Fibroblast of lung (primary cell): ENCODE measurements around the gene TRAPPC2L. TPM values are rescaled to one million over a fixed set of nuclear protein-coding genes. Genes with fewer than 3 reads are reported as not detected.

ENCODE experiments used
- DNase-seq, 2 donors: peaks; one replicate each; pipeline versions ENCODE4 v3.0.0 to v3.0.0-alpha.2; 2010; ENCODE audit warnings: low read depth in 2 of 2
- H2AFZ ChIP-seq: 2 replicates; pipeline ENCODE4 v1.5.1; 2012; ENCODE audit warnings: low read length, control low read depth, inconsistent platforms
- H3K27ac ChIP-seq: 2 replicates; pipeline ENCODE4 v1.5.1; 2011; ENCODE audit warnings: low read length, control low read depth; ENCODE audit not compliant: insufficient read depth
- H3K27me3 ChIP-seq: 2 replicates; pipeline ENCODE4 v1.5.1; 2011; ENCODE audit warnings: mild to moderate bottlenecking, low read length; ENCODE audit not compliant: control insufficient read depth, insufficient read depth
- H3K36me3 ChIP-seq: 2 replicates; pipeline ENCODE4 v1.5.1; 2011; ENCODE audit warnings: low read length; ENCODE audit not compliant: control insufficient read depth, insufficient read depth
- H3K4me1 ChIP-seq: 2 replicates; pipeline ENCODE4 v1.5.1; 2011; ENCODE audit warnings: low read length; ENCODE audit not compliant: control insufficient read depth, insufficient read depth; ENCODE audit errors: extremely low read depth
- H3K4me2 ChIP-seq: 2 replicates; pipeline ENCODE4 v1.5.1; 2011; ENCODE audit warnings: low read length, control low read depth; ENCODE audit not compliant: insufficient read depth; ENCODE audit errors: extremely low read depth
- H3K4me3 ChIP-seq, 4 experiments: fragments of 200-600 bp in 1 of 4; sonication (generic) in 1 of 4; replicated peaks in 1 of 4; 2 replicates each; pipeline ENCODE4 v1.5.1; 2011 to 2016; ENCODE audit warnings: low read length in 4 of 4, low read depth in 3 of 4, mild to moderate bottlenecking in 3 of 4, control low read depth in 2 of 4, inconsistent platforms in 1 of 4, mixed read lengths in 1 of 4; ENCODE audit not compliant: insufficient read depth in 1 of 4; ENCODE audit errors: control extremely low read depth in 1 of 4
- H3K79me2 ChIP-seq: 2 replicates; pipeline ENCODE4 v1.5.1; 2012; ENCODE audit warnings: mild to moderate bottlenecking, low read length, inconsistent platforms; ENCODE audit not compliant: control insufficient read depth, insufficient read depth
- H3K9ac ChIP-seq: 2 replicates; pipeline ENCODE4 v1.5.1; 2011; ENCODE audit warnings: mild to moderate bottlenecking, low read length, control low read depth; ENCODE audit not compliant: insufficient read depth
- H3K9me3 ChIP-seq: 2 replicates; pipeline ENCODE4 v1.5.1; 2012; ENCODE audit warnings: low read depth, low read length; ENCODE audit not compliant: control insufficient read depth, insufficient read depth
- H4K20me1 ChIP-seq: 2 replicates; pipeline ENCODE4 v1.5.1; 2011; ENCODE audit warnings: low read length; ENCODE audit not compliant: control insufficient read depth, insufficient read depth; ENCODE audit errors: extremely low read depth
- EZH2 ChIP-seq: IDR thresholded peaks from 2 replicates; pipeline ENCODE4 v1.5.1; 2012; ENCODE audit warnings: low read length, control low read depth, mild to moderate bottlenecking; ENCODE audit errors: missing control alignments
- polyA plus RNA-seq, 2 donors: library from polyadenylated mRNA; depleted of rRNA in 1 of 2; stranded (reverse) in 1 of 2; unstranded in 1 of 2; fragments of >200 nt; gene quantifications; 2 replicates each; pipeline ENCODE4 v1.2.1, GENCODE V29; 2011 to 2012; ENCODE audit warnings: missing spikeins in 1 of 2
- total RNA-seq: library from RNA; depleted of rRNA; stranded (reverse); fragments of >200 nt; gene quantifications from 2 replicates; pipeline ENCODE4 v1.2.1, GENCODE V29; 2014
- TF ChIP-seq, protein P1 (sequence below), 2 donors: IDR thresholded peaks in 1 of 2; conservative IDR thresholded peaks in 1 of 2; 1 replicate in 1 of 2; 2 replicates in 1 of 2; pipeline ENCODE4 v1.5.1; 2011 to 2012; ENCODE audit warnings: low read length in 2 of 2, control low read depth in 1 of 2, inconsistent platforms in 1 of 2, low read depth in 1 of 2, mild to moderate bottlenecking in 1 of 2

The TRAPPC2L gene
- total and polyA plus RNA-seq, 2 donors (not counting 1 experiment from before 2014, with no cell fraction given) = 47.7 to 63.7 TPM

DNA sequence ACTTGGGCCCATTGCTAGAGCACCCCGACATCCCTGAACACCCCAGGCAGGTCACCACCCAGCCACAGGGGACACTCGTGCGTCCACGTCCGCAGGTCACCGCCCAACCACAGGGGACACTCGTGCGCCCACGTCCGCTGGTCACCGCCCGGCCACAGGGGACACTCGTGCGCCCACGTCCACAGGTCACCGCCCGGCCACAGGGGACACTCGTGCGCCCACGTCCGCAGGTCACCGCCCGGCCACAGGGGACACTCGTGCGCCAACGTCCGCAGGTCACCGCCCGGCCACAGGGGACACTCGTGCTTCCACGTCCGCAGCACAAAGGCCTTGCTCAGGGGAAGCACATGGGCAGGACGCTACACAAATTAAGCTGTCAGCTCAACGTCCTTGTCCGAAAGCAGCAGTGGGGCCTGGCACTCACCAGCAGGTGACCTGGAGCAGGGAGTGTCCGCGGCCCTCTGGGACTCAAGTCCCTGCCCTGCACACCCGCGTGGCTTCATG, 17.8 kb upstream of the TRAPPC2L start:
- TF ChIP-seq, protein P1, sequence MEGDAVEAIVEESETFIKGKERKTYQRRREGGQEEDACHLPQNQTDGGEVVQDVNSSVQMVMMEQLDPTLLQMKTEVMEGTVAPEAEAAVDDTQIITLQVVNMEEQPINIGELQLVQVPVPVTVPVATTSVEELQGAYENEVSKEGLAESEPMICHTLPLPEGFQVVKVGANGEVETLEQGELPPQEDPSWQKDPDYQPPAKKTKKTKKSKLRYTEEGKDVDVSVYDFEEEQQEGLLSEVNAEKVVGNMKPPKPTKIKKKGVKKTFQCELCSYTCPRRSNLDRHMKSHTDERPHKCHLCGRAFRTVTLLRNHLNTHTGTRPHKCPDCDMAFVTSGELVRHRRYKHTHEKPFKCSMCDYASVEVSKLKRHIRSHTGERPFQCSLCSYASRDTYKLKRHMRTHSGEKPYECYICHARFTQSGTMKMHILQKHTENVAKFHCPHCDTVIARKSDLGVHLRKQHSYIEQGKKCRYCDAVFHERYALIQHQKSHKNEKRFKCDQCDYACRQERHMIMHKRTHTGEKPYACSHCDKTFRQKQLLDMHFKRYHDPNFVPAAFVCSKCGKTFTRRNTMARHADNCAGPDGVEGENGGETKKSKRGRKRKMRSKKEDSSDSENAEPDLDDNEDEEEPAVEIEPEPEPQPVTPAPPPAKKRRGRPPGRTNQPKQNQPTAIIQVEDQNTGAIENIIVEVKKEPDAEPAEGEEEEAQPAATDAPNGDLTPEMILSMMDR (conservative IDR thresholded peaks at IDR 0.05 in 1 of 2, IDR thresholded peaks at IDR 0.05 in 1 of 2; ENCODE audit: low read depth in 1 of 2, low read length in 2 of 2) = no peak
- TF ChIP-seq EZH2 = no peak
- Histone ChIP-seq H3K27ac (no peak overlapping the region), H4K20me1 (no peaks in the 10 kb centered on the region), H3K9me3 (no peaks in the 10 kb centered on the region), H3K27me3 (no peaks in the 10 kb centered on the region), H3K36me3 (peaks cover 10% of the 10 kb centered on the region), H2AFZ (no peak overlapping the region), H3K79me2 (no peaks in the 10 kb centered on the region), H3K9ac (no peak overlapping the region), H3K4me1 (no peaks in the 10 kb centered on the region), H3K4me3 (no peak overlapping the region), H3K4me2 (no peak overlapping the region)
- DNase-seq = no peak

DNA sequence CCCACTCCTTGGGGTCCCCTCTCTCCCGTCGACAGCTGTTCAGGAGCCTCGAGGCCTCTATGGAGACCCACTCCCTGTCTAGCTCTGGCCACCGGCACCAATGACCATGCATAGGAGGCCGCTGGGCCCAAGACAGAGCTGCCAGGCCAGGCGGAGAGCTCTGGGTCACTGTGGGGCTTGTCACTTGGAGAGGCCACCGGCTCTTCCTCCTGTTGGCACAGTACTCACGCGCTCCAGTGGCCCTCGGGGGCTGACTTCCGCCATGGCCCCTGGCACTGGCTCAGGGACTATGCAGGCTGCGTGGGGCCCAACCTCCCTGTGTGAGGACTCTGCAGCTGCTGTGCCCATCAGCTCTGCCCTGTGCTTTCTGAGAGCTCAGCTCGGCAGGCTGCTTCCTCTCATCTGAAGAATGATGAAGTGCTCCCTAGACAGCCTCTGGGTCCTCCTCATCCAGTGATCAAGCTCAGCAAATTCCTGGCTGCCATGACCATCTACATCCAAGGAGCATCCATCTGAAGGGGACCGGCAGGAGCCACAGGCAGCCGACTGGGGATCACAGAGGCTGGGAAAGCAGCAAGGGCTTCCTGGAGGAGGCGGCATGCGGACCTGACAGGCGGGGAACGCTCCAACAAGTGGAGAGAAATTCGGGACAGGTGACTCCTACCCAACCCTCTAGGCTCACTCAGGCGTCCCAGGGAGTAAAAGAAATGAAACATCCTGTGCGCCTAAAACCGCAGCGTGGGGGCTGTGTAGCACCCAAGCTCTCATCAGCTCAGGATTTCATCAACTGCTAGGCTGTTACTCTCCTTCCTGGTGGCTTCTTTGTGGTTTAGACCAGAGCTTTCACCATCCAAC, 17.0 kb upstream of the TRAPPC2L start:
- no peaks in the 10 kb centered on the region for H3K4me1 ChIP-seq
- no peak for TF ChIP-seq EZH2
- TF ChIP-seq, protein P1 (conservative IDR thresholded peaks at IDR 0.05 in 1 of 2, IDR thresholded peaks at IDR 0.05 in 1 of 2; ENCODE audit: low read depth in 1 of 2, low read length in 2 of 2) = no peak
- no peak overlapping the region for H2AFZ ChIP-seq
- no peak overlapping the region for H3K9ac ChIP-seq
- no peak for DNase-seq
- no peak overlapping the region for H3K4me2 ChIP-seq
- no peaks in the 10 kb centered on the region for H4K20me1 ChIP-seq
- no peak overlapping the region for H3K27ac ChIP-seq
- H3K4me3 ChIP-seq = no peak overlapping the region
- H3K79me2 ChIP-seq = no peaks in the 10 kb centered on the region
- peaks cover 10% of the 10 kb centered on the region for H3K36me3 ChIP-seq
- no peaks in the 10 kb centered on the region for H3K9me3 ChIP-seq
- no peaks in the 10 kb centered on the region for H3K27me3 ChIP-seq

DNA sequence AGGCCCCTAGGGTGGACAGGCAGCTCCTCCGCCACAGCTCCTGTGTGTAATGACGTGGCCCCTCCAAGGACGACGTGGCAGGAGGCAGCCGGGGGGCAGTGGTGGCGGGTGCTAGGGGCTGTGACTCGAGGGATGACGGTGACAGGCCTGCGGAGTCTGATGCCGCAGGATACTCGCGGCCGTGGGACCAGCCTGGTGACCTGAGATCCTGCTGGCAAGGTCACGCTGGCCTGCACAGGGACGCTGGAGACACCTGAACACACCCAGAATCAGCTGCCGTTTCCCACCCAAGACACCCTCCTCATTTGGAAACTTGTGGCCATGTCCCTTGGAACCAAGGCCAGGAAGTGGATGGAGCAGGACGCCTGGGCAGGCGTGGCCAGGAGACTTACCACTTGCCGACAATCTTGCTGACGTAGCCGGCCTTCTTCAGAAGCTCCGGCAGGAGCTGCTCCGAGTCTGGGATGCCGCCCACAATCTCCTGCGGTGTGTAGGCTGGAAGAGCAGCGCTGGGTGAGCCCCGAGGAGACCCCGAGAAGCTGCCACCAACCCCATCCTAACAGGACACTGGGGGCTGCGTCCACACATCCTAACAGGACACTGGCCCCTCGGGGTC, 16.2 kb upstream of the TRAPPC2L start:
- no peak for DNase-seq
- peaks cover 9% of the 10 kb centered on the region for H3K36me3 ChIP-seq
- no peak overlapping the region for H3K4me3 ChIP-seq
- H3K27me3 ChIP-seq = no peaks in the 10 kb centered on the region
- H3K4me1 ChIP-seq = no peaks in the 10 kb centered on the region
- no peak overlapping the region for H3K9ac ChIP-seq
- H2AFZ ChIP-seq = no peak overlapping the region
- H3K4me2 ChIP-seq = no peak overlapping the region
- no peaks in the 10 kb centered on the region for H3K79me2 ChIP-seq
- no peak overlapping the region for H3K27ac ChIP-seq
- TF ChIP-seq EZH2 = no peak
- TF ChIP-seq, protein P1 (conservative IDR thresholded peaks at IDR 0.05 in 1 of 2, IDR thresholded peaks at IDR 0.05 in 1 of 2; ENCODE audit: low read depth in 1 of 2, low read length in 2 of 2) = no peak
- no peaks in the 10 kb centered on the region for H3K9me3 ChIP-seq
- no peaks in the 10 kb centered on the region for H4K20me1 ChIP-seq
